ENCODE measurements around the gene LTA.

Gene LTA

DNA sequence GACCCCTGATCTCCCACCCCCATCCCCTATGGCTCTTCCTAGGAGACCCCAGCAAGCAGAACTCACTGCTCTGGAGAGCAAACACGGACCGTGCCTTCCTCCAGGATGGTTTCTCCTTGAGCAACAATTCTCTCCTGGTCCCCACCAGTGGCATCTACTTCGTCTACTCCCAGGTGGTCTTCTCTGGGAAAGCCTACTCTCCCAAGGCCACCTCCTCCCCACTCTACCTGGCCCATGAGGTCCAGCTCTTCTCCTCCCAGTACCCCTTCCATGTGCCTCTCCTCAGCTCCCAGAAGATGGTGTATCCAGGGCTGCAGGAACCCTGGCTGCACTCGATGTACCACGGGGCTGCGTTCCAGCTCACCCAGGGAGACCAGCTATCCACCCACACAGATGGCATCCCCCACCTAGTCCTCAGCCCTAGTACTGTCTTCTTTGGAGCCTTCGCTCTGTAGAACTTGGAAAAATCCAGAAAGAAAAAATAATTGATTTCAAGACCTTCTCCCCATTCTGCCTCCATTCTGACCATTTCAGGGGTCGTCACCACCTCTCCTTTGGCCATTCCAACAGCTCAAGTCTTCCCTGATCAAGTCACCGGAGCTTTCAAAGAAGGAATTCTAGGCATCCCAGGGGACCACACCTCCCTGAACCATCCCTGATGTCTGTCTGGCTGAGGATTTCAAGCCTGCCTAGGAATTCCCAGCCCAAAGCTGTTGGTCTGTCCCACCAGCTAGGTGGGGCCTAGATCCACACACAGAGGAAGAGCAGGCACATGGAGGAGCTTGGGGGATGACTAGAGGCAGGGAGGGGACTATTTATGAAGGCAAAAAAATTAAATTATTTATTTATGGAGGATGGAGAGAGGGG, 1.4 kb downstream of the LTA start:
- DNase-seq (ENCODE audit: low read depth), result no peak
- H3K4me3 ChIP-seq (ENCODE audit: low read depth, low read length), result no peak overlapping the region
- TF ChIP-seq POLR2A (IDR thresholded peaks at IDR 0.05; ENCODE audit: extremely low read depth, insufficient read length) (no peak), MYC (IDR thresholded peaks at IDR 0.05; ENCODE audit: low read depth, low read length) (no peak)
- TF ChIP-seq, protein P1, sequence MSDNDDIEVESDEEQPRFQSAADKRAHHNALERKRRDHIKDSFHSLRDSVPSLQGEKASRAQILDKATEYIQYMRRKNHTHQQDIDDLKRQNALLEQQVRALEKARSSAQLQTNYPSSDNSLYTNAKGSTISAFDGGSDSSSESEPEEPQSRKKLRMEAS (IDR thresholded peaks at IDR 0.05; ENCODE audit: low read depth, low read length), result no peak
- TF ChIP-seq, protein P2, sequence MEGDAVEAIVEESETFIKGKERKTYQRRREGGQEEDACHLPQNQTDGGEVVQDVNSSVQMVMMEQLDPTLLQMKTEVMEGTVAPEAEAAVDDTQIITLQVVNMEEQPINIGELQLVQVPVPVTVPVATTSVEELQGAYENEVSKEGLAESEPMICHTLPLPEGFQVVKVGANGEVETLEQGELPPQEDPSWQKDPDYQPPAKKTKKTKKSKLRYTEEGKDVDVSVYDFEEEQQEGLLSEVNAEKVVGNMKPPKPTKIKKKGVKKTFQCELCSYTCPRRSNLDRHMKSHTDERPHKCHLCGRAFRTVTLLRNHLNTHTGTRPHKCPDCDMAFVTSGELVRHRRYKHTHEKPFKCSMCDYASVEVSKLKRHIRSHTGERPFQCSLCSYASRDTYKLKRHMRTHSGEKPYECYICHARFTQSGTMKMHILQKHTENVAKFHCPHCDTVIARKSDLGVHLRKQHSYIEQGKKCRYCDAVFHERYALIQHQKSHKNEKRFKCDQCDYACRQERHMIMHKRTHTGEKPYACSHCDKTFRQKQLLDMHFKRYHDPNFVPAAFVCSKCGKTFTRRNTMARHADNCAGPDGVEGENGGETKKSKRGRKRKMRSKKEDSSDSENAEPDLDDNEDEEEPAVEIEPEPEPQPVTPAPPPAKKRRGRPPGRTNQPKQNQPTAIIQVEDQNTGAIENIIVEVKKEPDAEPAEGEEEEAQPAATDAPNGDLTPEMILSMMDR (IDR thresholded peaks at IDR 0.05; ENCODE audit: low read depth, low read length), result no peak

DNA sequence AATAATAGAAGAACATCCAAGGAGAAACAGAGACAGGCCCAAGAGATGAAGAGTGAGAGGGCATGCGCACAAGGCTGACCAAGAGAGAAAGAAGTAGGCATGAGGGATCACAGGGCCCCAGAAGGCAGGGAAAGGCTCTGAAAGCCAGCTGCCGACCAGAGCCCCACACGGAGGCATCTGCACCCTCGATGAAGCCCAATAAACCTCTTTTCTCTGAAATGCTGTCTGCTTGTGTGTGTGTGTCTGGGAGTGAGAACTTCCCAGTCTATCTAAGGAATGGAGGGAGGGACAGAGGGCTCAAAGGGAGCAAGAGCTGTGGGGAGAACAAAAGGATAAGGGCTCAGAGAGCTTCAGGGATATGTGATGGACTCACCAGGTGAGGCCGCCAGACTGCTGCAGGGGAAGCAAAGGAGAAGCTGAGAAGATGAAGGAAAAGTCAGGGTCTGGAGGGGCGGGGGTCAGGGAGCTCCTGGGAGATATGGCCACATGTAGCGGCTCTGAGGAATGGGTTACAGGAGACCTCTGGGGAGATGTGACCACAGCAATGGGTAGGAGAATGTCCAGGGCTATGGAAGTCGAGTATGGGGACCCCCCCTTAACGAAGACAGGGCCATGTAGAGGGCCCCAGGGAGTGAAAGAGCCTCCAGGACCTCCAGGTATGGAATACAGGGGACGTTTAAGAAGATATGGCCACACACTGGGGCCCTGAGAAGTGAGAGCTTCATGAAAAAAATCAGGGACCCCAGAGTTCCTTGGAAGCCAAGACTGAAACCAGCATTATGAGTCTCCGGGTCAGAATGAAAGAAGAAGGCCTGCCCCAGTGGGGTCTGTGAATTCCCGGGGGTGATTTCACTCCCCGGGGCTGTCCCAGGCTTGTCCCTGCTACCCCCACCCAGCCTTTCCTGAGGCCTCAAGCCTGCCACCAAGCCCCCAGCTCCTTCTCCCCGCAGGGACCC, 2.3 kb downstream of the LTA start:
- TF ChIP-seq, protein P2 (IDR thresholded peaks at IDR 0.05; ENCODE audit: low read depth, low read length), result peak; percentile 10
- TF ChIP-seq, protein P1 (IDR thresholded peaks at IDR 0.05; ENCODE audit: low read depth, low read length), result no peak
- TF ChIP-seq MYC (IDR thresholded peaks at IDR 0.05; ENCODE audit: low read depth, low read length) (no peak), POLR2A (IDR thresholded peaks at IDR 0.05; ENCODE audit: extremely low read depth, insufficient read length) (no peak)
- peak overlapping the region; percentile 98 for H3K4me3 ChIP-seq (ENCODE audit: low read depth, low read length)
- DNase-seq (ENCODE audit: low read depth), result peak; percentile 46

DNA sequence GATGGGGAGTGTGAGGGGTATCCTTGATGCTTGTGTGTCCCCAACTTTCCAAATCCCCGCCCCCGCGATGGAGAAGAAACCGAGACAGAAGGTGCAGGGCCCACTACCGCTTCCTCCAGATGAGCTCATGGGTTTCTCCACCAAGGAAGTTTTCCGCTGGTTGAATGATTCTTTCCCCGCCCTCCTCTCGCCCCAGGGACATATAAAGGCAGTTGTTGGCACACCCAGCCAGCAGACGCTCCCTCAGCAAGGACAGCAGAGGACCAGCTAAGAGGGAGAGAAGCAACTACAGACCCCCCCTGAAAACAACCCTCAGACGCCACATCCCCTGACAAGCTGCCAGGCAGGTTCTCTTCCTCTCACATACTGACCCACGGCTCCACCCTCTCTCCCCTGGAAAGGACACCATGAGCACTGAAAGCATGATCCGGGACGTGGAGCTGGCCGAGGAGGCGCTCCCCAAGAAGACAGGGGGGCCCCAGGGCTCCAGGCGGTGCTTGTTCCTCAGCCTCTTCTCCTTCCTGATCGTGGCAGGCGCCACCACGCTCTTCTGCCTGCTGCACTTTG, 3.3 kb downstream of the LTA start, which contains the start of gene TNF:
Gene TNF (plus strand): TSS at position 231 of the 567 bp plus-strand sequence. CDS start 177 bp downstream, at position 408.
- peak; percentile 96 for DNase-seq (ENCODE audit: low read depth)
- peak; percentile 77 for TF ChIP-seq MYC (IDR thresholded peaks at IDR 0.05; ENCODE audit: low read depth, low read length)
- TF ChIP-seq, protein P1 (IDR thresholded peaks at IDR 0.05; ENCODE audit: low read depth, low read length), result peak; percentile 65
- peak; percentile 100 for TF ChIP-seq POLR2A (IDR thresholded peaks at IDR 0.05; ENCODE audit: extremely low read depth, insufficient read length)
- TF ChIP-seq, protein P2 (IDR thresholded peaks at IDR 0.05; ENCODE audit: low read depth, low read length), result no peak
- peak within 1 kb of the TSS; percentile 98 for H3K4me3 ChIP-seq (ENCODE audit: low read depth, low read length)

DNA sequence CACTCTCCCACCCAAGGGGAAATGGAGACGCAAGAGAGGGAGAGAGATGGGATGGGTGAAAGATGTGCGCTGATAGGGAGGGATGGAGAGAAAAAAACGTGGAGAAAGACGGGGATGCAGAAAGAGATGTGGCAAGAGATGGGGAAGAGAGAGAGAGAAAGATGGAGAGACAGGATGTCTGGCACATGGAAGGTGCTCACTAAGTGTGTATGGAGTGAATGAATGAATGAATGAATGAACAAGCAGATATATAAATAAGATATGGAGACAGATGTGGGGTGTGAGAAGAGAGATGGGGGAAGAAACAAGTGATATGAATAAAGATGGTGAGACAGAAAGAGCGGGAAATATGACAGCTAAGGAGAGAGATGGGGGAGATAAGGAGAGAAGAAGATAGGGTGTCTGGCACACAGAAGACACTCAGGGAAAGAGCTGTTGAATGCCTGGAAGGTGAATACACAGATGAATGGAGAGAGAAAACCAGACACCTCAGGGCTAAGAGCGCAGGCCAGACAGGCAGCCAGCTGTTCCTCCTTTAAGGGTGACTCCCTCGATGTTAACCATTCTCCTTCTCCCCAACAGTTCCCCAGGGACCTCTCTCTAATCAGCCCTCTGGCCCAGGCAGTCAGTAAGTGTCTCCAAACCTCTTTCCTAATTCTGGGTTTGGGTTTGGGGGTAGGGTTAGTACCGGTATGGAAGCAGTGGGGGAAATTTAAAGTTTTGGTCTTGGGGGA, 4.0 kb downstream of the LTA start:
- peak; percentile 85 for DNase-seq (ENCODE audit: low read depth)
- TF ChIP-seq MYC (IDR thresholded peaks at IDR 0.05; ENCODE audit: low read depth, low read length) (no peak), POLR2A (IDR thresholded peaks at IDR 0.05; ENCODE audit: extremely low read depth, insufficient read length) (no peak)
- TF ChIP-seq, protein P2 (IDR thresholded peaks at IDR 0.05; ENCODE audit: low read depth, low read length), result no peak
- TF ChIP-seq, protein P1 (IDR thresholded peaks at IDR 0.05; ENCODE audit: low read depth, low read length), result no peak
- peak overlapping the region; percentile 98 for H3K4me3 ChIP-seq (ENCODE audit: low read depth, low read length)

Measured in NB4 (cell line).